LNCaP clone FGC (cell line): ENCODE results near the gene STXBP6.

Source experiments
- DNase-seq: peaks from one replicate; pipeline ENCODE4 v3.0.0-alpha.2; 2011; ENCODE audit warnings: low read depth
- H3K4me3 ChIP-seq: 2 replicates; pipeline ENCODE4 v1.5.1; 2011; ENCODE audit warnings: mild to moderate bottlenecking, low read depth, low read length, control low read depth
- CTCF ChIP-seq: IDR thresholded peaks from 2 replicates; pipeline ENCODE4 v1.5.1; 2012; ENCODE audit warnings: mild to moderate bottlenecking; ENCODE audit not compliant: control insufficient read depth, insufficient read depth; ENCODE audit errors: extremely low read depth

STXBP6 gene

DNA sequence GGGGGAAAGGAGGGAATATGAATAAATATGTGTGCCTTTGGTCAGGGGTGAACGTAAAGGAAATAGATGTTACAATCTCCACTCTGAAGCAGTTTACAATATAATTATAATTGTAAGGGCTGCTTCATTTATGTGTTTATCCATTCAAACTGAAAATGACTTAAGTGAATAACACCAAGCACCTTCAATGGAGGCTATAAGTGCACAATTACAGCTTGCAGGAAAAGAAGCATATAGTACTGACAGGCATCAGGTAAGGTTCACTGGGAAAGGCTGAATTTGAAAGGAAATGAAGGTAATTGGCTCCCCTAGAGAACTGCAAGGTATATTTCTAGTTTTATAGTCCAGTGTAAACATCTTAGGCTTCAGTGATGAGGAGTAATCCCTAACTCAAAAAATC is 192.7 kb downstream of the STXBP6 start:
- no peak overlapping the region for H3K4me3 ChIP-seq
- TF ChIP-seq CTCF: no peak
- DNase-seq: no peak

DNA sequence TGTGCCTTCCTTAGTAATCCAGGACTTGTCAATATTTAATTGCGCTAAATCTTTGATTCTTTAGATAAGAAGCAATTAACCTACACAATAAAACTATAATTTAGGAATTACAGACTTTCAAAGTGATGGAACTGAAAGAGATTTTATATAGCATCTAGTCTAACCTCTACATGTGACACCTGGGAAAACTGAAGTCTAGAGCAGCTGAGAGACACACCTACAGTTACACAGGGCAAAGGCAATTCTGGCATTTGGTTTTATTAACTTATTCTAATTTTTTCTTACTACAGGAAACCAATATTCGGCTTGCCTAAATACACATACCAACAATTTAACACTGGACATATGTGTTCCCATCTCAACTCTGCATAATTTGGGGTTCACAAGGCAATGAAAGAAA is 196.5 kb downstream of the STXBP6 start:
- no peak for DNase-seq
- no peak overlapping the region for H3K4me3 ChIP-seq
- TF ChIP-seq CTCF: no peak

DNA sequence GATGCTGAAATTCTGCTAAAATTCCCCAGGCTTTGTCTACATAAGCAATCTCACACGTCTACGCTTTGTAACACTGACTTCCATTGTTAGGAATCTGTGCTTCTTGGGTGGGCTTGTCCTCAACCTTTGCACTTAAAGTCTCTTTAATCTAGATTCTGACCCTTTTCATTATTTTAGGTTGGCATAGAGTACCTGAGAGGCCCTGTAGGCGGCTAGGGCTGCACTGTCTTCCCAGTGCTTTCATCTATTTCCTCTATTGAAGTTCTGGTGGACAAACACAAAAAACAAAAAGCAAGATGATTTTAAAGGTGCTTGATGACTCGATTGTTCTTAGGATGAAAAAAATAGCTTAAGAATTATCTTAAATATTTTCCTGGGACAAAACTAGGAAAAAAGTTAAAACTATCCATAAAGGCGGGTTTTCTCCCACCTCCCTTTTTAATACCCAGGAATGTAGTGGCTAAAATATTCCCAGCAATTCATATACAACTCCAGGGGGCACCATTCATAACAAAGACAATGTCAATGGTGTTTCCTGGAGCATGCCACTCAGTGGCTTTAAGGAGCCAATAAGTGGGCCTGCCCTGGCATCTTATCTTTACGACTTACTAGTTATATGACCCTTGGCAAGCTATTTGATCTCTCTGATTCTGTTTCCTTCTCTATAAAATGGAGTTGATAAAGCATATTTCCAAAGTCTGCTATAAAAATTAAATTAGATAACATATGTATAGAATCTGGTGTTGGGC is 197.5 kb downstream of the STXBP6 start:
- H3K4me3 ChIP-seq: no peak overlapping the region
- peak; percentile 51 for DNase-seq
- 0 out of 2 replicates have a peak, but pooled peaks have one; percentile 13 for TF ChIP-seq CTCF

DNA sequence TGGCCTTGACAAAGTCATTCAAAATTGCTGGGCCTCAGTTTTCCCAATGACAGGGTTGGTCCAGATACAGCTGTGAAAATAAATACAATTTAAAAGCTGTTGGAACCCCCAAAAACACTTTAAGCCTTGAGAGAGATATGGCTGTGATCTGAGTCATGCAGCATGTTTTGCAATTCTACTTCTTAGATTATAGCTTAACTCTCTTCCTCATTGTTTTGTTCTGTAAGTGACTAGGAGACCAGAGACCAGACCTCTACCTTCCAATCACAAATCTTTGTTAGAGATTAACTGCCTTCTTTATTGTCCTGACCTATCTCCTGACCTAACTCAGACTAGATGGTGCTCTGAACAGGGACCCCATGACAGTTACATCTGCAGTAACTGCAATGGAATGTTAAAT is 198.1 kb downstream of the STXBP6 start:
- no peak for TF ChIP-seq CTCF
- no peak overlapping the region for H3K4me3 ChIP-seq
- DNase-seq: no peak

DNA sequence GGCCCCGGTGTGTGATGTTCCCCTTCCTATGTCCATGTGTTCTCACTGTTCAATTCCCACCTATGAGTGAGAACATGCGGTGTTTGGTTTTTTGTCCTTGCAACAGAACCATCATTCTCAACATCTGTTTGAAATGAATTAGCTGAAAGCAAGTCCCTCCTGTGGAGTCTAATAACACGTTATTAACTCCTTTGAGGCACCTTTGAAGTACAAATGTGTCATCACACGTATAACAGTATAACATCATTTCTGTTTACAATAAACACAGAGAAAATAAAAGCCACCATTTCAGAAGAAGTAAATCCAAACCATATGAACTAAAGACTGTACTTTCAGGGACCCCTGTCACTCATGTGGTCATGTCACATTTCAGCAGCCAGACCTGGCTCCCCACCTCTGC is 198.5 kb downstream of the STXBP6 start:
- DNase-seq: no peak
- TF ChIP-seq CTCF: no peak
- no peak overlapping the region for H3K4me3 ChIP-seq

DNA sequence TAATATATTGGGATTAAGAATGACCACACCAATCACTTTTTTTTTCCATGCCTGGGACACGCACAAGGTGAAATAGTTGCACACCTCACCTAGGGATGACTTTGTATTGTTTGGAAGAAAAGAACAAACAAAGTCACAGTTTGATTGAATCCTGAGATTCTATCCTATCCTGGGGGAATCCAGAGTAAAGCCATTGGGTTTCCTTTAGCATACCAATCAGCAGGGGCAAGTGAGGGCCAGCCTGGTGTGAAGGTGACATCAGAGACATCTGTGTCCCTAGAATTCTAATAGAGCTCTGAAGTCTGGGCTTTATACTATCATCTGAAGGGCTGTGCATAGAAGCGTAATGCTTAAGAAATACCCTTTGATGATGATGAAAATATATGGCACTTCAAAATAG is 199.9 kb downstream of the STXBP6 start:
- H3K4me3 ChIP-seq: no peak overlapping the region
- no peak for DNase-seq
- no peak for TF ChIP-seq CTCF

GRCh38 chr14:24849471-24849870 is 200.5 kb downstream of the STXBP6 start:
- TF ChIP-seq CTCF: no peak
- DNase-seq: no peak
- no peak overlapping the region for H3K4me3 ChIP-seq
